ENCODE results near the gene ASB4.
"Not testable (repeated sequence)": the region's sequence is repeated elsewhere in the genome, so short reads cannot be mapped to it uniquely, and the experiment has no call there.

ASB4 gene

GRCh38 chr7:95527033-95527775 is 41.5 kb downstream of the ASB4 start:
- DNase-seq, result peak; percentile 60 to 80

GRCh38 chr7:95527776-95528250 is 42.1 kb downstream of the ASB4 start:
- DNase-seq, result no peak

- DNase-seq, result no peak
These were observed 44.0 kb downstream of the ASB4 start for GRCh38 chr7:95529701-95530100.

GRCh38 chr7:95530881-95531280 is 45.1 kb downstream of the ASB4 start:
- no peak for DNase-seq

- DNase-seq, result no peak
These were observed 46.0 kb downstream of the ASB4 start for GRCh38 chr7:95531605-95532219.

- DNase-seq, result no peak
These were observed 49.1 kb downstream of the ASB4 start for GRCh38 chr7:95534796-95535195.

- DNase-seq, result no peak
These were observed 49.9 kb downstream of the ASB4 start for GRCh38 chr7:95535662-95536061.

- DNase-seq, result no peak
These were observed 51.0 kb downstream of the ASB4 start for GRCh38 chr7:95536656-95537311.

GRCh38 chr7:95537468-95537867 is 51.7 kb downstream of the ASB4 start:
- no peak for DNase-seq

- no peak for DNase-seq
These were observed 53.7 kb downstream of the ASB4 start for GRCh38 chr7:95539426-95539825.

GRCh38 chr7:95540366-95540765 is 54.6 kb downstream of the ASB4 start:
- DNase-seq, result no peak

- DNase-seq, result no peak
These were observed 57.6 kb downstream of the ASB4 start for GRCh38 chr7:95543312-95543711.

GRCh38 chr7:95544171-95544570 is 58.4 kb downstream of the ASB4 start:
- no peak for DNase-seq

GRCh38 chr7:95545007-95545615 is 59.4 kb downstream of the ASB4 start:
- DNase-seq, result peak in 1 of 2 experiments; percentile 42

GRCh38 chr7:95545673-95546072 is 59.9 kb downstream of the ASB4 start:
- DNase-seq, result no peak

GRCh38 chr7:95546647-95547046 is 60.9 kb downstream of the ASB4 start:
- DNase-seq, result no peak

GRCh38 chr7:95547361-95548348 is 61.9 kb downstream of the ASB4 start:
- DNase-seq, result no peak

GRCh38 chr7:95549818-95550529 is 64.2 kb downstream of the ASB4 start:
- no peak for DNase-seq

- DNase-seq, result peak; percentile 33 to 63
These were observed 64.8 kb downstream of the ASB4 start for GRCh38 chr7:95550546-95550945.

GRCh38 chr7:95552010-95552926 is 66.5 kb downstream of the ASB4 start:
- DNase-seq, result not testable (repeated sequence)

All from NCI-H526 (cell line).